Left ventricle myocardium inferior (tissue), 1 donor: ENCODE data around the gene CHD2. TPM values are rescaled to one million over a fixed set of nuclear protein-coding genes. Genes with fewer than 3 reads are reported as not detected.

ENCODE experiments used
- DNase-seq: peaks from one replicate; pipeline ENCODE4 v3.0.0-alpha.2; 2020
- H3K27ac ChIP-seq: fragments of 200-600 bp; replicated peaks from 2 replicates; pipeline ENCODE4 v1.8.0; 2021
- H3K27me3 ChIP-seq: fragments of 200-600 bp; 2 replicates; pipeline ENCODE4 v1.8.0; 2021; ENCODE audit warnings: low read depth
- H3K36me3 ChIP-seq: fragments of 200-600 bp; 2 replicates; pipeline ENCODE4 v1.8.0; 2021
- H3K4me1 ChIP-seq: fragments of 200-600 bp; 2 replicates; pipeline ENCODE4 v1.8.0; 2021
- H3K4me3 ChIP-seq: fragments of 200-600 bp; 2 replicates; pipeline ENCODE4 v1.8.0; 2021; ENCODE audit warnings: mild to moderate bottlenecking, moderate library complexity
- H3K9me3 ChIP-seq: fragments of 200-600 bp; replicated peaks from 2 replicates; pipeline ENCODE4 v1.8.0; 2021
- intact Hi-C: fragments of 100-400 bp; cut with micrococcal nuclease; formaldehyde crosslinking; loops from one replicate; pipeline ENCODE4 v1.11.0; 2022
- total RNA-seq: library from RNA; stranded (reverse); fragmentation: NEBNext Ultra II Directional; extraction: Animal tissue kit (Norgen Biotek cat#: 25700); gene quantifications from one replicate; pipeline ENCODE4 v1.2.1, GENCODE V29; 2021
- TF ChIP-seq, protein P1 (sequence below): fragments of 200-600 bp; IDR thresholded peaks from 2 replicates; pipeline ENCODE4 v1.8.0; 2021; ENCODE audit warnings: antibody characterized with exemption, mild to moderate bottlenecking, borderline replicate concordance
- donor health status: DM: no; HTN: yes; CAD: no; lungs with severe emphysema.

Gene CHD2
- total RNA-seq, 1 donor from 2014 or later = 41.3 TPM

DNA sequence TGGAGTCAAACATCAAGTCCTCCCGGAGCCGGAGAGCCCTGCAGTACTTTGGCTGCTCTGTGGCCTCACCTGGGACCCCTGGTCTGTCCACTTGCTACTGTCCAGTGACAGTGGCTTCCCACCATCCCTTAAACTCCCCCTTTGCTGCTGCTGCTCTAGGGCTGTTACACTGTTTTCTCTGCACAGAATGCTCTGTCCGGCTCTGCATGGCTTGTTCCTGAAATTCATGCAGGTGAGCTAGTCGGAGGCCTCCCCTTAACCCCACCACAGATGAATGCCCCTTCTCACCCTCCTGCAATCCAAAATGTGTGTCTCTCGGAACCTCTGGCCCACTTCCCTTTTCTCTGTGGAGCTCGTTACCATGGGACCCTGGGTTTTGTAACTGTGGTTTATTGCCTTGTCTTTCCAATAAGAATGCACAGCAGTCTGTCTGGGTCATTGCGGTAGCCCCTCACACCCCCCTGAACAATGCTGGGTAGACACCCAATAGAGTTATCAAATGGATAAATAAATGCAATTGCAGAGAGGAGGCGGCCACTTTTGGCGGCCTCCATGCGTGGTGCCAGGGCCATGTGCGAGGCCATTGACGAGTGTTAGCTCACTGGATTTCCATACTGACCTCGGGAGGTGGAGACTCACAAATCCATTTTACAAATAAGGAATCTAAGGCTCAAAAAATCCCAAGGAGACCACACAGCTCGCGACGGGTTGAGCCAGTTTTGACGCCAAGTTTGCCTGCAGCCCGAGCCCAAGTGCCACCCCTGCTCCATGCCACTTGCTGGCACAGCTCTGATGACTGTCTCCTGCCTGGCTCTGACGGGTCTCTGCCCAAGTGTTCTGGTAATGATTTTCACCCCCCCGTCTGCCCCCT lies 140.4 kb downstream of the CHD2 start:
- Histone ChIP-seq H3K9me3 (no peaks in the 10 kb centered on the region), H3K27ac (no peak overlapping the region), H3K36me3 (peaks cover 20% of the 10 kb centered on the region), H3K4me3 (no peak overlapping the region), H3K4me1 (peaks cover 9% of the 10 kb centered on the region), H3K27me3 (peaks cover 11% of the 10 kb centered on the region)
- DNase-seq = no peak
- intact Hi-C loops = no loop called here
- TF ChIP-seq, protein P1, sequence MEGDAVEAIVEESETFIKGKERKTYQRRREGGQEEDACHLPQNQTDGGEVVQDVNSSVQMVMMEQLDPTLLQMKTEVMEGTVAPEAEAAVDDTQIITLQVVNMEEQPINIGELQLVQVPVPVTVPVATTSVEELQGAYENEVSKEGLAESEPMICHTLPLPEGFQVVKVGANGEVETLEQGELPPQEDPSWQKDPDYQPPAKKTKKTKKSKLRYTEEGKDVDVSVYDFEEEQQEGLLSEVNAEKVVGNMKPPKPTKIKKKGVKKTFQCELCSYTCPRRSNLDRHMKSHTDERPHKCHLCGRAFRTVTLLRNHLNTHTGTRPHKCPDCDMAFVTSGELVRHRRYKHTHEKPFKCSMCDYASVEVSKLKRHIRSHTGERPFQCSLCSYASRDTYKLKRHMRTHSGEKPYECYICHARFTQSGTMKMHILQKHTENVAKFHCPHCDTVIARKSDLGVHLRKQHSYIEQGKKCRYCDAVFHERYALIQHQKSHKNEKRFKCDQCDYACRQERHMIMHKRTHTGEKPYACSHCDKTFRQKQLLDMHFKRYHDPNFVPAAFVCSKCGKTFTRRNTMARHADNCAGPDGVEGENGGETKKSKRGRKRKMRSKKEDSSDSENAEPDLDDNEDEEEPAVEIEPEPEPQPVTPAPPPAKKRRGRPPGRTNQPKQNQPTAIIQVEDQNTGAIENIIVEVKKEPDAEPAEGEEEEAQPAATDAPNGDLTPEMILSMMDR = no peak

DNA sequence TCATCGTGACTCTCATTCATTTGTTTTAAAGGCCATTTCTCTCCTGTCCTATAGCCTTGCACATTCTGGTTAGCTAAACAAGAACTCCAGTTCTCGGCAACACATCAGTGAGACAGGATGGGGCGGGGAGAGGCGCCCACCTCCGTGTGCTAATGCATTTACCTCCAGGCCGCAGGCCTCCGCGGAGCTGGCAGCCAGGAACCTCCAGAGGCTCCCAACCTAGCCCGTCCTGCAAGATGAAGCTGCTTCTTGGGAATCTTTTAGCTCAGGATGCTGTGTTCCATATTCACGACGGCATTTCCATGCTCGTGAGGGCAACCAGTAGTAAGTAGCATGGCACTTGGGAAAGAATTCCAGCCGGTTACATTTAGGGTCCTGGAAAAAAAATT lies 141.0 kb downstream of the CHD2 start:
- no peak overlapping the region for H3K4me3 ChIP-seq
- no peak overlapping the region for H3K27ac ChIP-seq
- intact Hi-C loops = no loop called here
- H3K36me3 ChIP-seq = peaks cover 26% of the 10 kb centered on the region
- no peak for DNase-seq
- peaks cover 11% of the 10 kb centered on the region for H3K27me3 ChIP-seq
- H3K9me3 ChIP-seq = peaks cover 6% of the 10 kb centered on the region
- peaks cover 9% of the 10 kb centered on the region for H3K4me1 ChIP-seq
- TF ChIP-seq, protein P1 = no peak

DNA sequence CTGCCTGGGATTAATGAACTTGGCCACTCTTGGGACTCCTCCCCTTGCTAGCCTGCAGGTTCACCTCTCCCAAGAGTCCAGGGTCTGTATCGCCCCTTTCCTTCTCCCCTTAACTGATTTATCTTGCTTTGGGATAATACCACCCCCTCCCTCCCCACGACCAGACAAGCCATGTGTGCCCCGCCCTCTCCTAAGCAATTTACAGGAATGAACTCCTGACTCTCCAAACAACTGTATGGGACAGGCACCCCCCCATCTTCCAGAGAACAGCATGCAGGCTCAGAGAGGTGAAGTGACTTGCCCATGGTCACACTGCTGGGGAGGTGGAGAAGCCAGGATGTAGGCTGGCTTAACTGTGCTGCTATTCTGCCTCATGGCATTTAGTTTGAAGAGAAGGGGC lies 142.1 kb downstream of the CHD2 start:
- Histone ChIP-seq H3K4me1 (peaks cover 8% of the 10 kb centered on the region), H3K4me3 (no peak overlapping the region), H3K9me3 (peaks cover 15% of the 10 kb centered on the region), H3K27ac (no peak overlapping the region), H3K36me3 (peaks cover 37% of the 10 kb centered on the region), H3K27me3 (peaks cover 6% of the 10 kb centered on the region)
- TF ChIP-seq, protein P1 = no peak
- no peak for DNase-seq
- intact Hi-C loops = no loop called here

DNA sequence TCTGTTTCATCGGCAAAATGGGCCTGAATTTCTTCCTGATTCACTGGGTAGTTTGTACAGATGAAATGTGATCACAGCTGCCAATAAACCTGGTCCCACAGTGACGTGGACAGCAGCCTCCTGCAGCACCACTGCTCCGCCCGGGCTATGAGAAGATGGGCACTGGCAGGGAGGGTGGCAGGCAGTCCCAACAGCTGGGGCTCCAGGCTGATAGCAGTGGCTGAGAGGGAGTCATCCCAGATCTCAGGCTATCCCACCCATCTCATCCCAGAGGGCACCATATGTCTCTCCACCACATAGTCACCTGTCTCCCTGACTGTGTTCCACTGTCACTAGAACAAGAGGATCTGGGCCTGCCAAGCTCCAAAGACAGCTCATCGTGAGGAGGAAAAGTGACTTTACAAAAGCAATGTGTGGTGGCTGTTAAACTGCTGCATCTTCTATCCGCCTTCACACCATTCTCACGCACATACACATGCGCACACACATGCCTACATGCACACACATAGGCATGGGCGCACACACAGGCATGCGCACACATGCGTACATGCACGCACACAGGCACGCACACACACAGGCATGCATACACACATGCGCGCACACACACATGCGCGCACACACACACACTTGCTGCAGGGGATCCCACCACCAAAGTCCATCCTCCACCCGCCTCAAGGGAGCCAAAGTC lies 142.7 kb downstream of the CHD2 start:
- peaks cover 15% of the 10 kb centered on the region for H3K9me3 ChIP-seq
- H3K27me3 ChIP-seq = peaks cover 6% of the 10 kb centered on the region
- peaks cover 4% of the 10 kb centered on the region for H3K4me1 ChIP-seq
- H3K36me3 ChIP-seq = peaks cover 43% of the 10 kb centered on the region
- TF ChIP-seq, protein P1 = no peak
- H3K4me3 ChIP-seq = no peak overlapping the region
- intact Hi-C loops = no loop called here
- no peak for DNase-seq
- no peak overlapping the region for H3K27ac ChIP-seq

DNA sequence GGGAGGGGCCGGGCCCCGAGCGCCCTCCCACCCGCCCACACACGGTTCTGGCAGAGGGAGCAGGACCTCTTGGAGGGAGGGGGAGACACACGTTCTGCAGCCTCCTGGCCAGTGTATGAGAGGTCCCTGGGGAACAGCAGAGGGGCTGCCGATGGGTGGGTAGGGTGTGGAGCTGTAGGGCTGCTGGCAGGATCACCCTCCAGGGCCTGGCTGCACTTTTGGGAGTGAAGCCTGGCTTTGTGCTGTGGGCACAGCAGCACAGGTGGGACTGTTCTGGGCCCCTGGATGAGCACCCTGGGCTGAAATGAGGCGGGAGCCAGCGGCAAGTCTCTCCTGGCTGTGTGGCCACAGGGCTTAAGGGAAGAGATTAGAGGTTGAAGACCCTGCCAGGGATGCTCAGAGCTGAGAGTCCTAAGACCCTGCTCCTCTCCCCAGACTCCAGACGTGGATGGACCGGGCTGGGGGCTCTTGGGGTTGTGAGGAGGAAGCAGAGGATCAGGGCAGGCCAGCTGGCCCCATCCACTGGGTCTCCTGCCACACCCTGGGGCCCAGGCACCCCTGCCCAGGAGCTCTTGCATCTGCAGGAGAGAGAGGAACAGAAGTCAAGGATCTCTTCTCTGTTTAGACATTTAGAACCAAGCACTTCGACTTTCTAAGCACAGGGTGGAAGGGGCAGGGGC lies 143.6 kb downstream of the CHD2 start:
- TF ChIP-seq, protein P1 = no peak
- peaks cover 47% of the 10 kb centered on the region for H3K36me3 ChIP-seq
- H3K9me3 ChIP-seq = peaks cover 15% of the 10 kb centered on the region
- no peak for DNase-seq
- H3K27me3 ChIP-seq = peaks cover 6% of the 10 kb centered on the region
- intact Hi-C loops = no loop called here
- no peak overlapping the region for H3K4me3 ChIP-seq
- H3K4me1 ChIP-seq = no peaks in the 10 kb centered on the region
- no peak overlapping the region for H3K27ac ChIP-seq
